Kidney (tissue), 14 donors: ENCODE measurements around the gene PRPF31. TPM values are rescaled to one million over a fixed set of nuclear protein-coding genes. Genes with fewer than 3 reads are reported as not detected.

ENCODE experiments used
- DNase-seq, 5 donors: peaks; one replicate each; pipeline ENCODE4 v3.0.0-alpha.2; 2013 to 2020
- FAIRE-seq: peaks from 2 replicates; lab custom pipeline; 2012; peaks lifted over from hg19 to GRCh38; lab: Jason Lieb, UNC
- H3K27ac ChIP-seq, 2 donors: one replicate each; pipeline ENCODE4 v1.7.0; 2013; ENCODE audit warnings: low read depth in 2 of 2, low read length in 2 of 2, inconsistent platforms in 1 of 2
- H3K27me3 ChIP-seq: one replicate; pipeline ENCODE4 v1.7.1; 2013; ENCODE audit warnings: low read length, inconsistent platforms; ENCODE audit not compliant: control insufficient read depth, insufficient read depth
- H3K36me3 ChIP-seq, 3 donors: one replicate each; pipeline versions ENCODE4 v1.7.0 to v1.7.1; 2013; ENCODE audit warnings: low read length in 3 of 3, control low read depth in 1 of 3, inconsistent platforms in 1 of 3; ENCODE audit not compliant: insufficient read depth in 3 of 3, control insufficient read depth in 2 of 3
- H3K4me1 ChIP-seq, 3 donors: one replicate each; pipeline versions ENCODE4 v1.7.0 to v1.7.1; 2013; ENCODE audit warnings: low read length in 3 of 3, inconsistent platforms in 1 of 3, low read depth in 1 of 3; ENCODE audit not compliant: control insufficient read depth in 2 of 3, insufficient read depth in 2 of 3
- H3K4me3 ChIP-seq, 3 donors: one replicate each; pipeline versions ENCODE4 v1.7.0 to v1.8.1; 2013; ENCODE audit warnings: low read length in 3 of 3, control low read depth in 1 of 3, inconsistent platforms in 1 of 3
- H3K9ac ChIP-seq, 3 donors: one replicate each; pipeline versions ENCODE4 v1.7.0 to v1.7.1; 2013; ENCODE audit warnings: low read length in 3 of 3, control low read depth in 1 of 3, inconsistent platforms in 1 of 3
- H3K9me3 ChIP-seq, 3 donors: one replicate each; pipeline versions ENCODE4 v1.7.0 to v1.7.1; 2013; ENCODE audit warnings: low read length in 3 of 3, control low read depth in 1 of 3, inconsistent platforms in 1 of 3; ENCODE audit not compliant: control insufficient read depth in 2 of 3, insufficient read depth in 1 of 3
- CTCF ChIP-seq: IDR thresholded peaks from 3 replicates; pipeline ENCODE4 v1.5.1; 2012; ENCODE audit warnings: mild to moderate bottlenecking, moderate library complexity, borderline replicate concordance; ENCODE audit not compliant: insufficient read depth; ENCODE audit errors: extremely low read depth
- intact Hi-C: fragments of 100-400 bp; cut with DNase I; formaldehyde crosslinking; loops from one replicate; pipeline ENCODE4 v1.11.1; 2022
- polyA plus RNA-seq: library from polyadenylated mRNA; stranded (reverse); fragments of 350-450 nt; fragmentation: Illumina TruSeq; extraction: RNeasy Lipid Tissue Mini Kit (QIAGEN cat#74804); gene quantifications from one replicate; pipeline ENCODE4 v1.2.3, GENCODE V29; 2014; ENCODE audit warnings: low read depth, low replicate concordance; ENCODE audit not compliant: insufficient read depth
- total RNA-seq: library from RNA; stranded (reverse); fragmentation: NEBNext Ultra II Directional; extraction: Animal tissue kit (Norgen Biotek cat#: 25700); gene quantifications from one replicate; pipeline ENCODE4 v1.2.1, GENCODE V29; 2021
- donor health status: control.
- donor health status: control.
- donor health status: control.
- donor health status: control.
- donor health status: control.
- donor health status: DM: yes; HTN: yes; CAD: no.
- donor health status: Normal renal cell carcinoma (clear cell type).

Gene PRPF31
- total and polyA plus RNA-seq, 2 donors from 2014 or later = 55.9 to 57.2 TPM

- no peaks in the 10 kb centered on the region for H3K9me3 ChIP-seq
- H3K4me1 ChIP-seq = peaks cover 0 to 9% (median 0%) of the 10 kb centered on the region in 3 donors
- DNase-seq = peak in 4 of 5 donors; percentile 30 to 85 (median 64)
- intact Hi-C loops = no loop called here
- H3K36me3 ChIP-seq = peaks cover 0 to 7% (median 6%) of the 10 kb centered on the region in 3 donors
- TF ChIP-seq CTCF = no peak
- no peak overlapping the region for H3K27ac ChIP-seq
- no peak for FAIRE-seq
- no peak overlapping the region for H3K4me3 ChIP-seq
- H3K9ac ChIP-seq = no peak overlapping the region
- H3K27me3 ChIP-seq = no peaks in the 10 kb centered on the region
Observed at GRCh38 chr19:54133312-54133956, 17.9 kb downstream of the PRPF31 start.

- no peak for DNase-seq
- Histone ChIP-seq H3K9ac (no peak overlapping the region), H3K9me3 (no peaks in the 10 kb centered on the region), H3K4me3 (no peak overlapping the region), H3K36me3 (peaks cover 0 to 7% (median 6%) of the 10 kb centered on the region in 3 donors), H3K27me3 (no peaks in the 10 kb centered on the region), H3K27ac (no peak overlapping the region), H3K4me1 (peaks cover 0 to 14% (median 0%) of the 10 kb centered on the region in 3 donors)
- no peak for FAIRE-seq
- TF ChIP-seq CTCF = no peak
- intact Hi-C loops = no loop called here
Observed at GRCh38 chr19:54133957-54134590, 18.5 kb downstream of the PRPF31 start.

DNA sequence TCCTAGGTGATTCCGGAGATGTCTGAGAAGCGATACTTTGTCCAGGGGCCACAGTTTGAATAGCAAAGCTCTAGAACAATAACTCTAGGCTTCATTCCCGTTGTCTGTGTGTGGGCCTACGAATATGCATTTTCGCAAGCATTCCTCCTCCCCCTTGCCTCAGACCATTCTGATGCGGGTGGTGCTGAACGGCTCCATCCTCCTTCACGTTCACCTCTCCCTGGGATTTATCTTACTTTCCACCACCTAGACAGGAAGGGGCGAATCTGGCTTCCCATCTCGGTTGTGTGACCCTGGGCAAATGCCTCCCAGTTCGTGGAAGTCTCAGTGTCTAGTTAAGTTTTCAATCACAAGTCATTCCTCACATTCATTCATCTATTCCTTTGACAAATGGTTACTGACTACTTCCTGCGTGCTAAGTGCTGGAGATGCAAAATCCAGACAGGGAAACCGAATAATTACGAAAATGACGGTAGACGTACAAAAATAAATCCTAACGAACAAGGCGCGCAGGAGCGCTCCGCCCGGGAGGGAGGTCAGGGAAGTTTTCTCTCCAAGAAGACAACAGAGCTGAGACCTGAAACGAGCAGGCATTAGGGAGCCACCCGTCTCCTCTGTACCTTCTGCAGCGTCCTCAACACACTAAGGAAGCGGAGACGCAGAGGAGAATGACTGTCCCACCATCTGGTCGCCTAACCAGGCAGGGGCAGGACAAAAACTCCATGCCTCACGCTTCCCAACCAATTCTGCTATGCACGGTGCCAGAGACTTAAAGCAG is 20.7 kb downstream of the PRPF31 start:
- Histone ChIP-seq H3K27me3 (no peaks in the 10 kb centered on the region), H3K27ac (peak overlapping the region in 1 of 2 donors; percentile 12), H3K9ac (peak overlapping the region; percentile 54 to 63 (median 57)), H3K36me3 (peaks cover 0 to 5% (median 0%) of the 10 kb centered on the region in 3 donors), H3K4me1 (peaks cover 0 to 27% (median 0%) of the 10 kb centered on the region in 3 donors), H3K4me3 (peak overlapping the region; percentile 80 to 96 (median 87)), H3K9me3 (no peaks in the 10 kb centered on the region)
- DNase-seq (peak in 3 of 5 donors; percentile 32 to 65 (median 55)), FAIRE-seq (no peak)
- TF ChIP-seq CTCF = no peak
- intact Hi-C loops = no loop called here
